ENCODE data around the gene SLC39A2.
A peak's percentile ranks its signal among the peaks of the same experiment; 100 is the strongest.
"Not testable (repeated sequence)": the region's sequence is repeated elsewhere in the genome, so short reads cannot be mapped to it uniquely, and the experiment has no call there.

Gene SLC39A2

GRCh38 chr14:20997564-20997963 lies 1.5 kb upstream of the SLC39A2 start:
- DNase-seq = no peak

- no peak for DNase-seq
These were observed 954 bp upstream of the SLC39A2 start for GRCh38 chr14:20998139-20998538.

GRCh38 chr14:20999591-20999990 lies 498 bp downstream of the SLC39A2 start:
- DNase-seq = no peak

GRCh38 chr14:21001218-21001617 lies 2.1 kb downstream of the SLC39A2 start:
- no peak for DNase-seq

- no peak for DNase-seq
These were observed 4.8 kb downstream of the SLC39A2 start for GRCh38 chr14:21003788-21004346.

- DNase-seq = not testable (repeated sequence)
These were observed 10.6 kb downstream of the SLC39A2 start for GRCh38 chr14:21009721-21010120.

- DNase-seq = no peak
These were observed 12.0 kb downstream of the SLC39A2 start for GRCh38 chr14:21011136-21011535.

- DNase-seq = peak; percentile 90
These were observed 15.7 kb downstream of the SLC39A2 start for GRCh38 chr14:21014761-21015190.

- DNase-seq = no peak
These were observed 16.2 kb downstream of the SLC39A2 start for GRCh38 chr14:21015312-21015711.

GRCh38 chr14:21016413-21017190 lies 17.5 kb downstream of the SLC39A2 start:
- no peak for DNase-seq

- no peak for DNase-seq
These were observed 18.6 kb downstream of the SLC39A2 start for GRCh38 chr14:21017528-21018245.

GRCh38 chr14:21018286-21018685 lies 19.2 kb downstream of the SLC39A2 start:
- DNase-seq = no peak

GRCh38 chr14:21018781-21019180 lies 19.7 kb downstream of the SLC39A2 start:
- DNase-seq = no peak

- no peak for DNase-seq
These were observed 20.3 kb downstream of the SLC39A2 start for GRCh38 chr14:21019366-21019765.

- DNase-seq = no peak
These were observed 22.0 kb downstream of the SLC39A2 start for GRCh38 chr14:21020977-21021545.

GRCh38 chr14:21022686-21023085 lies 23.6 kb downstream of the SLC39A2 start:
- no peak for DNase-seq

- no peak for DNase-seq
These were observed 24.1 kb downstream of the SLC39A2 start for GRCh38 chr14:21023174-21023573.

GRCh38 chr14:21023817-21024584 lies 24.9 kb downstream of the SLC39A2 start:
- DNase-seq = peak; percentile 45

GRCh38 chr14:21024585-21025370 lies 25.7 kb downstream of the SLC39A2 start, which contains the start of gene NDRG2:
TSS of gene NDRG2 (minus strand) at chr14:21025061. CDS start at chr14:21023315, 1,746 bp downstream.
- peak; percentile 90 for DNase-seq

- DNase-seq = no peak
These were observed 26.5 kb downstream of the SLC39A2 start for GRCh38 chr14:21025371-21026273.

Measured in CD4-positive, alpha-beta T cell treated with Interleukin-6 for 4 hours (primary cell).